OCI-LY1 (cell line): ENCODE measurements around the gene MID2.

Experiments used
- CTCF ChIP-seq: fragments of 200-600 bp; sonication (generic), shearing (Covaris generic); IDR thresholded peaks from 2 replicates; pipeline ENCODE4 v1.5.1; 2017; ENCODE audit warnings: mild to moderate bottlenecking, antibody characterized with exemption, low read length, moderate library complexity, mixed read lengths
- EZH2 ChIP-seq: fragments of 200-600 bp; sonication (generic), shearing (Covaris generic); IDR thresholded peaks from 2 replicates; pipeline ENCODE4 v1.8.0; 2017; ENCODE audit warnings: borderline replicate concordance, mixed run types, mild to moderate bottlenecking, antibody characterized with exemption, low read length, moderate library complexity, mixed read lengths

GRCh38 chrX:107936434-107936730, 110.7 kb downstream of the MID2 start:
- TF ChIP-seq EZH2 (no peak), CTCF (no peak)
